IMR-90 (cell line): ENCODE results near the gene SYNGR1. TPM values are rescaled to one million over a fixed set of nuclear protein-coding genes. Genes with fewer than 3 reads are reported as not detected.

Experiments
- ATAC-seq: fragments of 200-7000 bp; cut with Tn5 transposase; 2 replicates; pipeline ENCODE4 v1.9.1; 2020; ENCODE audit warnings: low read depth, mild to moderate bottlenecking, moderate library complexity
- BruUV-seq: library from RNA; stranded (reverse); fragments of 400-500 nt; replicated peaks from 2 replicates; lab custom pipeline; 2021; lab: Mats Ljungman, UMichigan
- CTCF ChIA-PET: fragments of 300-600 bp; formaldehyde crosslinking; extraction: SDS; loops from one replicate; lab custom pipeline; 2021; ENCODE audit warnings: antibody characterized with exemption; lab: Yijun Ruan, JAX
- POLR2A ChIA-PET: fragments of 300-600 bp; sonication (Branson Sonifier 250); formaldehyde crosslinking; loops from one replicate; lab custom pipeline; 2022; ENCODE audit warnings: antibody characterized with exemption; ENCODE audit not compliant: unreplicated experiment; lab: Charles Lee
- DNase-seq: peaks from one replicate; pipeline ENCODE4 v3.0.0; 2013
- H2AFZ ChIP-seq: replicated peaks from 2 replicates; pipeline ENCODE3; 2013; ENCODE audit warnings: low read length, mild to moderate bottlenecking; ENCODE audit not compliant: poor library complexity
- H2AK5ac ChIP-seq: 2 replicates; pipeline ENCODE4 v1.6.1; 2013; ENCODE audit warnings: low read depth, low read length, inconsistent platforms
- H2AK9ac ChIP-seq: replicated peaks from 2 replicates; pipeline ENCODE3; 2013; ENCODE audit warnings: mild to moderate bottlenecking, low read depth, low read length, moderate library complexity; ENCODE audit not compliant: poor library complexity
- H2BK120ac ChIP-seq: 2 replicates; pipeline ENCODE4 v1.6.1; 2013; ENCODE audit warnings: low read depth, low read length, inconsistent platforms
- H2BK15ac ChIP-seq: 3 replicates; pipeline ENCODE4 v1.6.1; 2013; ENCODE audit warnings: low read depth, low read length, inconsistent platforms
- H2BK20ac ChIP-seq: 2 replicates; pipeline ENCODE4 v1.6.1; 2013; ENCODE audit warnings: low read depth, mild to moderate bottlenecking, inconsistent platforms, low read length, moderate library complexity
- H2BK5ac ChIP-seq: 2 replicates; pipeline ENCODE4 v1.6.1; 2013; ENCODE audit warnings: mild to moderate bottlenecking, low read depth, low read length, inconsistent platforms; ENCODE audit not compliant: poor library complexity, severe bottlenecking
- H3K14ac ChIP-seq: replicated peaks from 2 replicates; pipeline ENCODE4 v1.6.1; 2013; ENCODE audit warnings: low read depth, low read length, inconsistent platforms
- H3K18ac ChIP-seq: 2 replicates; pipeline ENCODE4 v1.6.1; 2013; ENCODE audit warnings: low read depth, low read length, control low read depth
- H3K23ac ChIP-seq: 2 replicates; pipeline ENCODE4 v1.6.1; 2013; ENCODE audit warnings: low read depth, low read length, inconsistent platforms
- H3K27ac ChIP-seq: 2 replicates; pipeline ENCODE4 v1.5.1; 2013; ENCODE audit warnings: mild to moderate bottlenecking, control low read depth, low read length; ENCODE audit not compliant: insufficient read depth
- H3K27me3 ChIP-seq: 2 replicates; pipeline ENCODE4 v1.6.1; 2013; ENCODE audit warnings: low read length; ENCODE audit not compliant: control insufficient read depth, insufficient read depth
- H3K36me3 ChIP-seq: 2 replicates; pipeline ENCODE4 v1.6.1; 2013; ENCODE audit warnings: low read length, mixed read lengths; ENCODE audit not compliant: control insufficient read depth, insufficient read depth
- H3K4ac ChIP-seq: 2 replicates; pipeline ENCODE4 v1.6.1; 2013; ENCODE audit warnings: low read depth, low read length, inconsistent platforms
- H3K4me1 ChIP-seq: 2 replicates; pipeline ENCODE4 v1.6.1; 2013; ENCODE audit warnings: low read length, mixed read lengths; ENCODE audit not compliant: control insufficient read depth, insufficient read depth
- H3K4me2 ChIP-seq: 2 replicates; pipeline ENCODE4 v1.6.1; 2013; ENCODE audit warnings: low read depth, mild to moderate bottlenecking, control low read depth, low read length, moderate library complexity
- H3K4me3 ChIP-seq: 2 replicates; pipeline ENCODE4 v1.5.1; 2013; ENCODE audit warnings: low read depth, mild to moderate bottlenecking, control low read depth, low read length, moderate library complexity; ENCODE audit not compliant: insufficient read depth
- H3K56ac ChIP-seq: 2 replicates; pipeline ENCODE4 v1.6.1; 2013; ENCODE audit warnings: low read length, inconsistent platforms; ENCODE audit not compliant: insufficient read depth; ENCODE audit errors: extremely low read depth
- H3K79me1 ChIP-seq, 2 experiments: 2 replicates each; pipeline ENCODE4 v1.6.1; 2013; ENCODE audit warnings: low read length in 2 of 2, inconsistent platforms in 1 of 2, low read depth in 1 of 2
- H3K9ac ChIP-seq: 2 replicates; pipeline ENCODE4 v1.6.1; 2013; ENCODE audit warnings: low read depth, low read length, control low read depth
- H3K9me1 ChIP-seq: 2 replicates; pipeline ENCODE4 v1.6.1; 2013; ENCODE audit warnings: low read length, inconsistent platforms; ENCODE audit not compliant: insufficient read depth
- H3K9me3 ChIP-seq: 2 replicates; pipeline ENCODE4 v1.6.1; 2013; ENCODE audit warnings: low read length; ENCODE audit not compliant: control insufficient read depth, insufficient read depth
- H4K20me1 ChIP-seq: 2 replicates; pipeline ENCODE4 v1.6.1; 2013; ENCODE audit warnings: low read length, inconsistent platforms; ENCODE audit not compliant: insufficient read depth
- H4K5ac ChIP-seq: 2 replicates; pipeline ENCODE4 v1.6.1; 2013; ENCODE audit warnings: mild to moderate bottlenecking, low read depth, low read length, control low read depth
- H4K8ac ChIP-seq, 2 experiments: 2 replicates each; pipeline ENCODE4 v1.6.1; 2013; ENCODE audit warnings: low read depth in 2 of 2, low read length in 2 of 2, control low read depth in 1 of 2, inconsistent platforms in 1 of 2
- H4K91ac ChIP-seq: 2 replicates; pipeline ENCODE4 v1.6.1; 2013; ENCODE audit warnings: low read depth, low read length, inconsistent platforms; ENCODE audit not compliant: insufficient read depth
- BHLHE40 ChIP-seq: fragments of 150-350 bp; IDR thresholded peaks from 2 replicates; pipeline ENCODE4 v1.6.1; 2016; ENCODE audit warnings: mild to moderate bottlenecking, low read depth, low read length
- CEBPB ChIP-seq: IDR thresholded peaks from 2 replicates; pipeline ENCODE4 v1.6.1; 2012; ENCODE audit warnings: low read depth, low read length, improper control_type of control experiment
- CHD1 ChIP-seq: IDR thresholded peaks from 2 replicates; pipeline ENCODE4 v1.6.1; 2012; ENCODE audit warnings: low read depth, low read length, improper control_type of control experiment
- ELK1 ChIP-seq: fragments of 150-350 bp; IDR thresholded peaks from 2 replicates; pipeline ENCODE4 v1.6.1; 2016; ENCODE audit warnings: low read depth, mild to moderate bottlenecking, low read length, moderate library complexity, borderline replicate concordance
- FOS ChIP-seq: fragments of 150-350 bp; IDR thresholded peaks from 2 replicates; pipeline ENCODE4 v1.6.1; 2016; ENCODE audit warnings: low read depth, low read length
- MAFK ChIP-seq: IDR thresholded peaks from 2 replicates; pipeline ENCODE4 v1.6.1; 2012; ENCODE audit warnings: low read depth, low read length, improper control_type of control experiment
- MAZ ChIP-seq: IDR thresholded peaks from 2 replicates; pipeline ENCODE4 v1.6.1; 2012; ENCODE audit warnings: low read depth, mild to moderate bottlenecking, low read length, improper control_type of control experiment, moderate library complexity, borderline replicate concordance
- MXI1 ChIP-seq: IDR thresholded peaks from 2 replicates; pipeline ENCODE4 v1.6.1; 2012; ENCODE audit warnings: low read depth, mild to moderate bottlenecking, low read length, moderate library complexity, borderline replicate concordance
- NFE2L2 ChIP-seq: fragments of 150-350 bp; IDR thresholded peaks from 2 replicates; pipeline ENCODE4 v1.6.1; 2016; ENCODE audit warnings: low read depth, mild to moderate bottlenecking, low read length
- POLR2A ChIP-seq: IDR thresholded peaks from 2 replicates; pipeline ENCODE4 v1.6.1; 2012; ENCODE audit warnings: mild to moderate bottlenecking, low read depth, low read length
- RAD21 ChIP-seq: IDR thresholded peaks from 2 replicates; pipeline ENCODE4 v1.6.1; 2012; ENCODE audit warnings: low read length, improper control_type of control experiment
- RCOR1 ChIP-seq: IDR thresholded peaks from 2 replicates; pipeline ENCODE4 v1.6.1; 2012; ENCODE audit warnings: mild to moderate bottlenecking, low read length, improper control_type of control experiment; ENCODE audit not compliant: insufficient replicate concordance
- RFX5 ChIP-seq: IDR thresholded peaks from 2 replicates; pipeline ENCODE4 v1.8.0; 2012; ENCODE audit warnings: low read depth, mild to moderate bottlenecking, low read length, moderate library complexity
- SMC3 ChIP-seq: fragments of 150-350 bp; IDR thresholded peaks from 2 replicates; pipeline ENCODE4 v1.6.1; 2016; ENCODE audit warnings: low read depth, mild to moderate bottlenecking, antibody characterized with exemption, low read length, moderate library complexity
- WGBS, 2 experiments: methylation state at CpG; one replicate each; pipeline versions ENCODE4 v1.1.5 to v1.1.7; 2013; ENCODE audit warnings: missing lambda C conversion rate in 2 of 2; ENCODE audit not compliant: insufficient read length in 1 of 2; ENCODE audit errors: extremely low coverage in 2 of 2; 5-methylcytosine and 5-hydroxymethylcytosine counted together
- dilution Hi-C: fragments of 300-500 bp; cut with HindIII; formaldehyde crosslinking; loops from one replicate; pipeline ENCODE4 v1.14.3; 2018; ENCODE audit warnings: low sequenced_read_pairs; ENCODE audit not compliant: unreplicated experiment
- in situ Hi-C: fragments of 300-500 bp; cut with MboI; formaldehyde crosslinking; loops from 3 replicates; pipeline ENCODE4 v1.14.3; 2019; ENCODE audit warnings: low sequenced_read_pairs, inconsistent platforms, mixed read lengths
- intact Hi-C: fragments of 100-400 bp; cut with micrococcal nuclease; formaldehyde crosslinking; loops from 2 replicates; pipeline ENCODE4 v1.10.0; 2022
- polyA plus RNA-seq, 3 experiments: library from polyadenylated mRNA; depleted of rRNA; stranded (reverse); fragments of >200 nt; gene quantifications; 2 replicates each; pipeline ENCODE4 v1.2.3, GENCODE V29; 2012; ENCODE audit warnings: low replicate concordance in 1 of 3
- total RNA-seq: library from RNA; depleted of rRNA; stranded (reverse); fragments of >200 nt; gene quantifications from 2 replicates; pipeline ENCODE4 v1.2.3, GENCODE V29; 2012
- TF ChIP-seq, protein P1 (sequence below): fragments of 150-350 bp; IDR thresholded peaks from 2 replicates; pipeline ENCODE4 v1.6.1; 2017; ENCODE audit warnings: mild to moderate bottlenecking, antibody characterized with exemption, low read length, low read depth
- TF ChIP-seq, protein P2 (sequence below): conservative IDR thresholded peaks from 2 replicates; pipeline ENCODE4 v1.5.1; 2012; ENCODE audit warnings: mild to moderate bottlenecking, low read depth, low read length, improper control_type of control experiment

SYNGR1 gene
- total and polyA plus RNA-seq, 2 of the 4 experiments (the other 2 are of a cell fraction) = 6.3 to 81.5 TPM

- Histone ChIP-seq H3K23ac (no peak overlapping the region), H3K14ac (no peak overlapping the region), H2AFZ (no peak overlapping the region), H2BK5ac (no peak overlapping the region), H2BK20ac (no peak overlapping the region), H2BK15ac (no peak overlapping the region), H3K79me1 (no peaks in the 10 kb centered on the region; a peak in 2 of 4 replicates), H3K56ac (no peak overlapping the region), H3K27me3 (no peaks in the 10 kb centered on the region), H3K9ac (no peak overlapping the region), H4K5ac (no peak overlapping the region), H4K91ac (no peak overlapping the region), H3K27ac (no peak overlapping the region), H4K20me1 (no peaks in the 10 kb centered on the region), H3K18ac (no peak overlapping the region), H3K36me3 (peaks cover 16% of the 10 kb centered on the region), H3K9me3 (peaks cover 5% of the 10 kb centered on the region), H3K4me2 (no peak overlapping the region), H2AK5ac (no peak overlapping the region), H2BK120ac (no peak overlapping the region), H4K8ac (no peak overlapping the region), H3K4me3 (no peak overlapping the region), H3K4me1 (no peaks in the 10 kb centered on the region), H3K9me1 (no peaks in the 10 kb centered on the region), H2AK9ac (no peak overlapping the region), H3K4ac (no peak overlapping the region)
- BruUV-seq = no TSS peak
- 85% methylated on average over 5 of the region's 8 CpGs; no CpG with 5 or more reads in 1 of the 2 experiments for WGBS, 2 experiments
- ATAC-seq (no peak), DNase-seq (no peak)
- TF ChIP-seq MAFK (no peak), BHLHE40 (no peak), SMC3 (no peak), FOS (no peak), RFX5 (no peak), RAD21 (no peak), RCOR1 (no peak), ELK1 (no peak), MAZ (no peak), CHD1 (no peak), CEBPB (no peak), POLR2A (no peak), NFE2L2 (no peak), MXI1 (no peak)
- TF ChIP-seq, protein P1, sequence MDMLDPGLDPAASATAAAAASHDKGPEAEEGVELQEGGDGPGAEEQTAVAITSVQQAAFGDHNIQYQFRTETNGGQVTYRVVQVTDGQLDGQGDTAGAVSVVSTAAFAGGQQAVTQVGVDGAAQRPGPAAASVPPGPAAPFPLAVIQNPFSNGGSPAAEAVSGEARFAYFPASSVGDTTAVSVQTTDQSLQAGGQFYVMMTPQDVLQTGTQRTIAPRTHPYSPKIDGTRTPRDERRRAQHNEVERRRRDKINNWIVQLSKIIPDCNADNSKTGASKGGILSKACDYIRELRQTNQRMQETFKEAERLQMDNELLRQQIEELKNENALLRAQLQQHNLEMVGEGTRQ = no peak
- TF ChIP-seq, protein P2, sequence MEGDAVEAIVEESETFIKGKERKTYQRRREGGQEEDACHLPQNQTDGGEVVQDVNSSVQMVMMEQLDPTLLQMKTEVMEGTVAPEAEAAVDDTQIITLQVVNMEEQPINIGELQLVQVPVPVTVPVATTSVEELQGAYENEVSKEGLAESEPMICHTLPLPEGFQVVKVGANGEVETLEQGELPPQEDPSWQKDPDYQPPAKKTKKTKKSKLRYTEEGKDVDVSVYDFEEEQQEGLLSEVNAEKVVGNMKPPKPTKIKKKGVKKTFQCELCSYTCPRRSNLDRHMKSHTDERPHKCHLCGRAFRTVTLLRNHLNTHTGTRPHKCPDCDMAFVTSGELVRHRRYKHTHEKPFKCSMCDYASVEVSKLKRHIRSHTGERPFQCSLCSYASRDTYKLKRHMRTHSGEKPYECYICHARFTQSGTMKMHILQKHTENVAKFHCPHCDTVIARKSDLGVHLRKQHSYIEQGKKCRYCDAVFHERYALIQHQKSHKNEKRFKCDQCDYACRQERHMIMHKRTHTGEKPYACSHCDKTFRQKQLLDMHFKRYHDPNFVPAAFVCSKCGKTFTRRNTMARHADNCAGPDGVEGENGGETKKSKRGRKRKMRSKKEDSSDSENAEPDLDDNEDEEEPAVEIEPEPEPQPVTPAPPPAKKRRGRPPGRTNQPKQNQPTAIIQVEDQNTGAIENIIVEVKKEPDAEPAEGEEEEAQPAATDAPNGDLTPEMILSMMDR = no peak
- dilution Hi-C loops = no loop called here
- CTCF ChIA-PET = no interaction called here
- POLR2A ChIA-PET = no interaction called here
- intact Hi-C loops = no loop called here
- in situ Hi-C loops = no loop called here
Observed at GRCh38 chr22:39374801-39375200, 25.0 kb downstream of the SYNGR1 start.
